GM12865 (cell line): ENCODE results near the gene ANKRD22.

ENCODE experiments used
- DNase-seq: peaks from one replicate; pipeline ENCODE4 v3.0.0; 2010; ENCODE audit warnings: low read depth
- H3K4me3 ChIP-seq: 2 replicates; pipeline ENCODE4 v1.5.1; 2011; ENCODE audit warnings: mild to moderate bottlenecking, low read depth, low read length, control low read depth
- CTCF ChIP-seq: IDR thresholded peaks from 2 replicates; pipeline ENCODE4 v1.5.1; 2011; ENCODE audit warnings: low read length, control low read depth, low read depth, inconsistent platforms; ENCODE audit not compliant: insufficient read depth; ENCODE audit errors: missing control alignments

Gene ANKRD22

GRCh38 chr10:88831709-88832108, 19.9 kb downstream of the ANKRD22 start:
- H3K4me3 ChIP-seq: no peak overlapping the region
- no peak for TF ChIP-seq CTCF
- no peak for DNase-seq

- peak; percentile 25 for DNase-seq
- H3K4me3 ChIP-seq: no peak overlapping the region
- no peak for TF ChIP-seq CTCF
Observed at GRCh38 chr10:88830643-88831268, 20.9 kb downstream of the ANKRD22 start.

- TF ChIP-seq CTCF: no peak
- no peak overlapping the region for H3K4me3 ChIP-seq
- no peak for DNase-seq
Observed at GRCh38 chr10:88828310-88828709, 23.3 kb downstream of the ANKRD22 start.

- no peak for TF ChIP-seq CTCF
- DNase-seq: no peak
- no peak overlapping the region for H3K4me3 ChIP-seq
Observed at GRCh38 chr10:88827671-88828070, 24.0 kb downstream of the ANKRD22 start.

GRCh38 chr10:88826388-88826787, 25.3 kb downstream of the ANKRD22 start:
- no peak overlapping the region for H3K4me3 ChIP-seq
- TF ChIP-seq CTCF: no peak
- no peak for DNase-seq

- TF ChIP-seq CTCF: no peak
- H3K4me3 ChIP-seq: no peak overlapping the region
- no peak for DNase-seq
Observed at GRCh38 chr10:88820748-88821401, 30.8 kb downstream of the ANKRD22 start.

- no peak for DNase-seq
- no peak overlapping the region for H3K4me3 ChIP-seq
- no peak for TF ChIP-seq CTCF
Observed at GRCh38 chr10:88819290-88819689, 32.4 kb downstream of the ANKRD22 start.
